ENCODE measurements around the gene HNRNPUL2.
"Not testable (repeated sequence)": the region's sequence is repeated elsewhere in the genome, so short reads cannot be mapped to it uniquely, and the experiment has no call there.

Gene HNRNPUL2

GRCh38 chr11:62771144-62772021 is 44.1 kb upstream of the HNRNPUL2 start, which contains the start of gene TAF6L:
Gene TAF6L, plus strand, starts transcription at chr11:62771396. Its CDS starts 4,388 bp downstream, at chr11:62775784.
- H3K9me3 ChIP-seq (ENCODE audit: insufficient read depth, low read length, severe bottlenecking), result no peaks in the 10 kb centered on the region
- peaks cover 33% of the 10 kb centered on the region for H3K36me3 ChIP-seq (ENCODE audit: insufficient read depth, low read length)
- H3K4me3 ChIP-seq (ENCODE audit: low read depth in 1 of 2, low read length in 2 of 2), result peak within 1 kb of the TSS; percentile 41 to 69
- peak within 1 kb of the TSS; percentile 60 for H3K9ac ChIP-seq (ENCODE audit: low read depth, low read length)
- peaks cover 27% of the 10 kb centered on the region for H3K4me1 ChIP-seq (ENCODE audit: insufficient read depth, low read length)
- peak within 1 kb of the TSS; percentile 78 for H3K27ac ChIP-seq (ENCODE audit: low read length)
- H4K20me1 ChIP-seq (ENCODE audit: insufficient read depth, low read length), result no peaks in the 10 kb centered on the region
- H3K27me3 ChIP-seq (ENCODE audit: insufficient read depth, low read length, poor library complexity), result no peaks in the 10 kb centered on the region
- TF ChIP-seq EZH2 (IDR thresholded peaks at IDR 0.05; ENCODE audit: borderline replicate concordance, low read depth, low read length, severe bottlenecking) (no peak), CTCF (IDR thresholded peaks at IDR 0.05; ENCODE audit: borderline replicate concordance, extremely low read depth, low read length, poor library complexity, severe bottlenecking) (no peak)
- H2AFZ ChIP-seq (ENCODE audit: low read depth, low read length), result peak within 1 kb of the TSS; percentile 73
- H3K79me2 ChIP-seq (ENCODE audit: insufficient read depth, low read length), result peaks cover 35% of the 10 kb centered on the region
- DNase-seq, result peak; percentile 97
- ATAC-seq (ENCODE audit: insufficient read depth, low read depth), result peak; percentile 92
- H3K4me2 ChIP-seq (ENCODE audit: insufficient read depth, low read length), result peak within 1 kb of the TSS; percentile 77

- Histone ChIP-seq H3K4me2 (ENCODE audit: insufficient read depth, low read length) (peak overlapping the region; percentile 77), H3K27ac (ENCODE audit: low read length) (peak overlapping the region; percentile 78), H2AFZ (ENCODE audit: low read depth, low read length) (peak overlapping the region; percentile 72), H3K27me3 (ENCODE audit: insufficient read depth, low read length, poor library complexity) (no peaks in the 10 kb centered on the region), H3K4me3 (ENCODE audit: low read depth in 1 of 2, low read length in 2 of 2) (peak overlapping the region; percentile 41 to 69; a peak in 3 of 4 replicates), H3K79me2 (ENCODE audit: insufficient read depth, low read length) (peaks cover 35% of the 10 kb centered on the region), H3K4me1 (ENCODE audit: insufficient read depth, low read length) (peaks cover 27% of the 10 kb centered on the region), H3K36me3 (ENCODE audit: insufficient read depth, low read length) (peaks cover 32% of the 10 kb centered on the region), H3K9me3 (ENCODE audit: insufficient read depth, low read length, severe bottlenecking) (no peaks in the 10 kb centered on the region), H4K20me1 (ENCODE audit: insufficient read depth, low read length) (no peaks in the 10 kb centered on the region), H3K9ac (ENCODE audit: low read depth, low read length) (peak overlapping the region; percentile 60)
- ATAC-seq (ENCODE audit: insufficient read depth, low read depth), result peak; percentile 18
- no peak for TF ChIP-seq CTCF (IDR thresholded peaks at IDR 0.05; ENCODE audit: borderline replicate concordance, extremely low read depth, low read length, poor library complexity, severe bottlenecking)
- TF ChIP-seq EZH2 (IDR thresholded peaks at IDR 0.05; ENCODE audit: borderline replicate concordance, low read depth, low read length, severe bottlenecking), result no peak
- no peak for DNase-seq
Observed at GRCh38 chr11:62770778-62771143, 43.5 kb upstream of the HNRNPUL2 start.

- Histone ChIP-seq H3K4me1 (ENCODE audit: insufficient read depth, low read length) (peaks cover 22% of the 10 kb centered on the region), H3K9ac (ENCODE audit: low read depth, low read length) (peak overlapping the region; percentile 73), H2AFZ (ENCODE audit: low read depth, low read length) (peak overlapping the region; percentile 72), H3K4me2 (ENCODE audit: insufficient read depth, low read length) (peak overlapping the region; percentile 63), H3K79me2 (ENCODE audit: insufficient read depth, low read length) (peaks cover 19% of the 10 kb centered on the region), H3K36me3 (ENCODE audit: insufficient read depth, low read length) (peaks cover 24% of the 10 kb centered on the region), H3K27ac (ENCODE audit: low read length) (peak overlapping the region; percentile 69; the same call in 1 of the 2 replicates), H3K4me3 (ENCODE audit: low read depth in 1 of 2, low read length in 2 of 2) (peak overlapping the region; percentile 13 to 86; a peak in 3 of 4 replicates)
- H4K20me1 ChIP-seq (ENCODE audit: insufficient read depth, low read length); DNase-seq; H3K9me3 ChIP-seq (ENCODE audit: insufficient read depth, low read length, severe bottlenecking); H3K27me3 ChIP-seq (ENCODE audit: insufficient read depth, low read length, poor library complexity): not testable (repeated sequence)
- peak; percentile 2; the same call in 1 of the 3 replicates for ATAC-seq (ENCODE audit: insufficient read depth, low read depth)
Observed at GRCh38 chr11:62760867-62761227, 33.6 kb upstream of the HNRNPUL2 start.
